ENCODE measurements around the gene NQO1.

GRCh38 chr16:69701452-69701851 is 24.9 kb downstream of the NQO1 start:
- TF ChIP-seq POLR2AphosphoS5 (IDR thresholded peaks at IDR 0.05) (no peak), CTCF (IDR thresholded peaks at IDR 0.05 in 8 of 11, conservative IDR thresholded peaks at IDR 0.05 in 3 of 11) (no peak), POLR2A (IDR thresholded peaks at IDR 0.05) (no peak)

Data from spleen (tissue), 7 donors.